GM18511 (cell line): ENCODE data around the gene NAV3.
"Not testable (repeated sequence)": the region's sequence is repeated elsewhere in the genome, so short reads cannot be mapped to it uniquely, and the experiment has no call there.

ENCODE experiments used
- ATAC-seq: cut with Tn5 transposase; IDR thresholded peaks from one replicate; pipeline ENCODE4 v1.9.1; 2021; ENCODE audit warnings: mild to moderate bottlenecking, moderate library complexity; ENCODE audit not compliant: unreplicated experiment

Gene NAV3

DNA sequence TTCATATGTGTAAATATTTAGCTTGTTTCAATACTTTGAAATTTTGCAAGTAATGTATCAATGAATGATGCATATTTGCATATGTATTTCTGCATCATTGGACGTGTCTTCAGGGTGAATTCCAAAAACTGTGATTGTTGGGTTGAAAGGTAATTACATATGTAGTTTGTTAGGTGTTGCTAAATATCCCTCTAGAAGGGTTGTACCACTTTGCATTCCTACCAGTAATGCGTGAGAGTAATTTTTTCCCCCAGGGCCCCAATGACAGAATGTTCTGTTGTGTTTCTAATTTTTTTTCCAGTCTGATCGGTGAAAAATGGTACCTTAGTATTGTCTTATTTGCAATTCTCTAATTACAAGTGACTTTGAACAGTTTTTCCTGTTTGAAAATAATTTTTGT lies 408.9 kb downstream of the NAV3 start:
- ATAC-seq: no peak

GRCh38 chr12:78240827-78241226 lies 410.1 kb downstream of the NAV3 start:
- ATAC-seq: no peak

GRCh38 chr12:78241446-78241845 lies 410.8 kb downstream of the NAV3 start:
- ATAC-seq: no peak

DNA sequence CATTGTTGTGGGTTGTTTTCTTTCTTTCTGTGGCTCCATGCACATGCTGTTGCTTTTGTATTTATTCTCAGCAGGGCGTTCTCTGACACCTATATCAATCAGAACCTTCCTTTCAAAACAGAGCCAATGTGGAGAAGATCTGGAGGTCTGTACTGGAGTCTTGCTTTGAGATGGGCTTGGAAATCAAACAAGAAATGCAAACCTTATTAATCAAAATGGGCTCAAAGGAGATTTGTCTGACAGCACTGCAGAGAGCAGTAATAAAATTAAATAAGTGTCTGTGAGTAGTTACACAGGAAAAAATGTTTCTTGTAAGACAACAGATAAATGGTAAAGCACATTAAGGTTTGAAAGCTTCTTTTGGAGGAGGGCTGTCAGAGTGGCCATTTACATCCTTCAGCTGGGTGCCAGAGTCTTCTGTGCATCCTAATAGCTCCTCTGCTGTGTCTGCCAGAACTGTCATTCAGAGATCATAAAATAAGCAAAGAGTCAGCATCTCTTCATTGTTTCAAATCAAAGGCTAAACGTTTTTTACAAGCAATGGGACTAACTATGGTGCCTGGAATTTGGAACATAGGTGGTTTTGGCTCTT lies 414.3 kb downstream of the NAV3 start:
- no peak for ATAC-seq

- ATAC-seq: no peak
Measured at GRCh38 chr12:78248321-78248720, 417.6 kb downstream of the NAV3 start.

GRCh38 chr12:78249578-78249977 lies 418.9 kb downstream of the NAV3 start:
- no peak for ATAC-seq

DNA sequence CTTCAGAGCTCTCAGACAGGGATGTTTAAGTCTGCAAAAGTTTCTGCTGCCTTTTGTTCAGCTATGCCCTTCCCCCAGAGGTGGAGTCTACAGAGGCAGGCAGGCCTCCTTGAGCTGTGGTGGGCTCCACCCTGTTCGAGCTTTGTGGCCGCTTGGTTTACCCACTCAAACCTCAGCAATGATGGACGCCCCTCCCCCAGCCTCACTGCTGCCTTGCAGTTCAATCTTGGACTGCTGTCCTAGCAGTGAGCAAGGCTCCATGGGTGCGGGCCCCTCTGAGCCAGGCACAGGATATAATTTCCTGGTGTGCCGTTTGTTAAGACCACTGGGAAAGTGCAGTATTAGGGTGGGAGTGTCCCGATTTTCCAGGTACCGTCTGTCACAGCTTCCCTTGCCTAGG lies 427.0 kb downstream of the NAV3 start:
- not testable (repeated sequence) for ATAC-seq

DNA sequence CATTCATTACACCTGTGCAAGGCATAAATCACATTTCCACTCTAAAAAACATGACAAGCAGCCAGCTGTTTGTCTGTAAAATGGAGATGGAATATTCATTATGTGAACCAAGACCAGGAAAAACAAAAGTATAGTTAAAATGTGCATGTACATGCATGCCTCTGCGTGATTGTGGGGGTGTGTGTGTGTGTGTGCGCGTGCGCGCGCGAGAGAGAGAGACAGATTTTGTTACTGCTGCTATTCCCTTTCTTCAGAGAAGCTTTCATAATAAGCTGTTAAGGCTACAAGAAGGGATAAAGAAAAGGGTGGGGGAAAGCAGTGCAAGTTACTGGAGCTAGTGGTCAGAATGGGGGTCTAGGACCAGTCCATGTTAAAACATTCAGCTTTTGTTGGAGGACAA lies 430.3 kb downstream of the NAV3 start:
- ATAC-seq: no peak

GRCh38 chr12:78261901-78262300 lies 431.2 kb downstream of the NAV3 start:
- ATAC-seq: no peak
